Hematopoietic multipotent progenitor cell treated with erythropoietin and hydrocortisone succinate and interleukin-3 and kit ligand, for 6 days (in vitro differentiated cells): ENCODE data around the gene SLC25A38.
"Not testable (repeated sequence)": the region's sequence is repeated elsewhere in the genome, so short reads cannot be mapped to it uniquely, and the experiment has no call there.

Experiments
- DNase-seq: peaks from one replicate; pipeline ENCODE4 v3.0.0-alpha.2; 2015

Gene SLC25A38

DNA sequence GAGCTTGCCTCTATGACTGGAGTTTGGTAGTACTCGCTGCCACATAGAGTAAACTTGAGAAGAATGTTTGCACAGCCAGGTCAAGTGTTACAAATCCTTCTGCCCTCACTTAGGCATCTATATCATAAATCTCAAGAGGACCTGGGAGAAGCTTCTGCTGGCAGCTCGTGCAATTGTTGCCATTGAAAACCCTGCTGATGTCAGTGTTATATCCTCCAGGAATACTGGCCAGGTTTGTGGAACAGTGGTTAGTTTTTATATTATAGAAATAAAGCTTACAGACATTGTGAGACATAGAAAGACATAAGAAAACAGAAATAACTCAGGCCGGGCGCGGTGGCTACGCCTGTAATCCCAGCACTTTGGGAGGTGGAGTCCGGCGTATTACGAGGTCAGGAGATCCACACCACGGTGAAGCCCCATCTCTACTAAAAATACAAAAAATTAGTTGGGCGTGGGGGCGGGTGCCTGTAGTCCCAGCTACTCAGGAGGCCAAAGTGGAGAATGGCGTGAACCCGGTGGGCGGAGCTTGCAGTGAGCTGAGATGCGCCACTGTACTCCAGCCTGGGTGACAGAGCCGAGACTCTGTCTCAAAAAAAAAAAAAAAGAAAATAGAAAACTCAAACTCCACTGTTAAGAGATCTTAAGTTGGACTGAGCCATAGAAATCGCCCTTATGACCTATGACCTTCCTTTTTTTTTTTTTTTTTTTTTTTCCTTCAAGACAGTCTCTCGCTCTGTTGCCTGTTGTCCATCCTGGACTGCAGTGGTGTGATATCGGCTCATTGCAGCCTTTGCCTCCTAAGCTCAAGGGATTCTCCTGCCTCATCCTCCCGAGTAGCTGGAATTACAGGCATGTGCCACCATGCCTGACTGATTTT is 25.6 kb downstream of the SLC25A38 start:
- no peak for DNase-seq

DNA sequence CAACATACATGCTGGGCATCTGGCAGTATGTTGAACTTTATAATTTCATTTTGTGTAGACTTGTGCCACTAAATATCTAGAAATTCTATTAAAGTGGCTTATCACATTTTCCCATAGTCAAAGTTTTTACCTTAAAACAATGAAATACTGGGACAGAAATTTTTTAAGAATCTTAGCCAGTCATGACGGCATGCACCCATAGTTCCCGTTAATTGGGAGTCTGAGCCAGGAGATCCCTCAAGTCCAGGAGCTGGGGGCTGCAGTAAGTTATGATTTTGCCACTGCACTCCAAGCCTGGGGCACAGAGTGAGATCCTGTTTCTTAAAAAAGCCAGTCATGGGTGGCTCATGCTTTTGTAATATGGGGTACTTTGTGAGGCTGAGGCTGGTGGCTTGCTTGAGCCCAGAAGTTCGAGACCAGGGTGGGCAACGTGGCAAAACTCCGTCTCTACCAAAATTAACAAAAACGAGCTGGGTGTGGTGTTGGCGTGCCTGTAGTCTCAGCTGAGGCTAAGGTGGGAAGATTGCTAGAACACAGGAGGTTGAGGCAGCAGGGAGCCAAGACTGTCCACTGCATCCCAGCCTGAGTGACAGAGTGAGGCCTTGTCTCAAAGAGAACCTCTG is 26.5 kb downstream of the SLC25A38 start:
- no peak for DNase-seq

DNA sequence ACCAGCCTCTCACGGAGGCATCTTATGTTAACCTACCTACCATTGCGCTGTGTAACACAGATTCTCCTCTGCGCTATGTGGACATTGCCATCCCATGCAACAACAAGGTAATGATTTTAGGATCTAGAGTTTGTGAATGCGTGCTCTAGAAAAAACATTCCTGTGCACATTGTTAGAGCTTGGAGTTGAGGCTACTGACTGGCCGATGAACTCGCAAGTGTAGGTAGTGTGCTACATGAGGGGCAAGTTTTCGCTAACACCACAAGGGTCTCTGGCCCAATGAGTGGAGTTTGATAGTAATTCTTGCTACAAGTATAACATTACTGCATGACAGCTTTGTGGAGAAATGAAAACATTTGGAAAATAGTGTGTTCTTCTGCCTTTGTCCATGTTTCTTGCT is 27.7 kb downstream of the SLC25A38 start:
- DNase-seq = no peak

DNA sequence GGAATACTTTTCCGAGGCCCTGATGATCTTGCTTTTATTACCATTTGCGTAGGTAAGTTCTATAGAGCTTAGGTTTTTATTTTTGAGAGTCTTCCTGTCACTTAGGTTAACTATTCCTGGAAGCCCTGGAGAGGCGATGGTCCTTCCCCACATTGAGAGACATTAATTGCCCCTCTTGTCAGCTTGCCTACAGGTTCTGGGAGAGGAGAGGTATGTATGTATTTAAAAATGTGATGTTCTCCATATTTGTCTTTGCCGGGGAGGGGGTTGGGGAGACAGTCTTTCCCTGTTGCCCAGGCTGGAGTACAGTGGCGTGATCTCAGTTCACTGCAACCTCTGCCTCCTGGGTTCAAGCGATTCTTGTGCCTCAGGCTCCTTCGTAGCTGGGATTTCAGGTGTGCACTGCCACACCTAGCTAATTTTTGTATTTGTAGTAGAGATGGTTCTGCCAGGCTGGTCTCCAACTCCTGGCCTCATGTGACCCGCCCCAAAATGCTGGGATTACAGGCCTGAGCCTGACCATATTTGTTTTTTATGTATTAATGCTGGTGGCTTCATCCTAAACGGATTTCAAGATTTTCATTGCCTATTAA is 29.6 kb downstream of the SLC25A38 start:
- no peak for DNase-seq

DNA sequence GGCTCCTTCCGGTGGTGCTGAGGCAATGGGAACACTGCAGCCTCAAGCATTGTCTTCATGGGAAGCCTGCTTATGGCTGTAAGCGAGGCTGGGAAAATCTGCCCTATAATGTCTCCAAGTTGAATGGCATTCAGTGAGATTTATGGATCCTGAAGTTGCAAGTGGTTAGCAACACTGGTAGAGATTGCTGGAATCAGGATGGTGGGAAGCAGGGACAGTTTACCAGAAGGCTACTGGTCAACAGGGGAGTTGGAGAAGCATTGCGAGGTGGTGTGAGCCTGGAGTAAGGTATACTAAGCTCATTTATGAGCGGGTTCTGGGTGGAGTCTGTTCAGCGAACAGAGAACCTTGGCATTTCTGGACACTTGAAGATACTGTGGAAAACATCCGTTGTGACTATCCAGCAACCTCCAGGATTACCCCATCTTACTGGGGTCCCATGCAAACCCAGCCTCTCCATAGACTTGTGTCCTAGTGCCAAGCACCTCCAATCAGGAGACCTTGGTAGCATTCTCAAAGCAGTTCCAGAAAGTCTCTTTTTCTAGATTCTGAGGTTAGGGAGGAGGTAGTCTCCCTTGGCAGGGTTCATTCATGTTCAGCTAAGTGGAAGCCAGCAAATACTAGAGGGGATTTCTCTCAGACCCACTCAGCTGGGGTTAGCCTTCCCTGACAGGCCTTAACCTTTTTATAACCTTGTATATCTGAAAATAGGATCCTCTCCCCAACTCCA is 30.7 kb downstream of the SLC25A38 start:
- no peak for DNase-seq

DNA sequence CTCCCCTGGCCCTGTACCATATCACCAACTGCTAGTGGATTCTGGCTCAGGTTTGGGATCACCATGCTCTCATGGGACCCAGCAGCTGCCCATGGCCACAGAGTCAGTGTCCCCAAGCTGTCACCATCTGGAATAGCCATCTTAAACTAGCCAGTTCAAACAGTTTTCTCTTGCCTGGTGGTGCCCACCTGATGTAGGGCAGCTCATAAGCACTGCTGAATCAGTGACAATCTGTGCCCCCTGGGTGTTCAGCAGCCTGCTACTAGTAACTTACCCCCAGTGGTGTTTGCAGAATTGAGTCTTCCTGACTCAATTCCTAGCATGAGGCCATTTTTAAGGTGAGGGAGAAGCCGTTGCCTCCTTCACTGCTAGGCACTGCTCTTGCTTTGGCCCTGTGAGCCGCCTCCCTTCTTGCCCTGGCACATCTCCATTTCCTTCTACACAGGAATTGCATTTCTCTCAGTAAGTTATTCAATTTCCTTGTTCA is 31.3 kb downstream of the SLC25A38 start:
- peak; percentile 50 for DNase-seq

DNA sequence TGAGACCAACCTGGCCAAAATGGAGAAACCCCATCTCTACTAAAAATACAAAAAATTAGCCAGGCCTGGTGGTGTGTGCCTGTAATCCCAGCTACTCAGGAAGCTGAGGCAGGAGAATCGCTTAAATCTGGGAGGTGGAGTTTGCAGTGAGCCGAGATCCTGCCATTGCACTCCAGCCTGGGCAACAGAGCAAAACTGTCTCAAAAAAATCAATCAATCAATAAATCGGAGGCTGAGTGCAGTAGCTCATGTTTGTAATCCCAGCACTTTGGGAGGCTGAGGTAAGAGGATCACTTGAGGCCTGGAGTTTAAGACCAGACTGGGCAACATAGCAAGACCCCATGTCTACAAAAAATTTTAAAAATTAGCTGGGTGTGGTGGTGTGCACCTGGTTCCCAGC is 32.1 kb downstream of the SLC25A38 start:
- DNase-seq = not testable (repeated sequence)

DNA sequence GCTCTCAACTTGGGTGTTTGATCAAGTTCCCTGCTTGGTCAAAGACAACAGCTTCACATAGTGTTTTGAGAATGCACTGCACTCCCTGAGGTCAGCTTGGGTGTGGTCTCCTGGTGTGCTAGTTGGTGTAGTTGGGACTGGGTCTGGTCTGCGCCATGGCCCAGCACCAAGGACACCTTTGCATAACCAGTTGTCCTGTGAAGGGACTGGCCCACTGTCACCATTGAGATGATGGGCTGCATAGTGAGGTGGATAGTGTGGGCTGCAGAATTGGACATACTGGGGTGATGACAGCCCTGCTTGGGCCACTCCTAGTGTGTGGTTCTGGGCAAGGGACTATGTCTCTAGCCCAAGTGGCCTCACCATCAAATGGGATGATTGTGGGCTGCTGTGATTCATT is 32.8 kb downstream of the SLC25A38 start:
- no peak for DNase-seq

DNA sequence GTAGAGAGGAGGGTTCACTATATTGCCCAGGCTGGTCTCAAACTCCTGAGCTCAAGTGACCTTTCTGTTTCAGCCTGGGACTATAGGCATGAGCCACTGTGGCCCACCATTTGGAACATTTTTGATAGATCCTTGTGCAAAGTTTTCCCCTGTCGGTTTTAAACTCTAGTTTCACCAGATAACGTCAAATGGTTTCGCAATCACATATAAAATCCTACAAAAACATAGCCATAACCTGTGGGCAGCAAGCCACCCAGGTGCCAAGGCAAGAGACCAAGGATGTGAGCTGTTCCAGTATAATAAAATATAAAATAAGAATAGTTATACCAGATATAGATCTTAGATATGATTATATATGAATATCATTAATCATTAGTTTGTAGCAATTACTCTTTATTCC is 33.8 kb downstream of the SLC25A38 start:
- DNase-seq = not testable (repeated sequence)

DNA sequence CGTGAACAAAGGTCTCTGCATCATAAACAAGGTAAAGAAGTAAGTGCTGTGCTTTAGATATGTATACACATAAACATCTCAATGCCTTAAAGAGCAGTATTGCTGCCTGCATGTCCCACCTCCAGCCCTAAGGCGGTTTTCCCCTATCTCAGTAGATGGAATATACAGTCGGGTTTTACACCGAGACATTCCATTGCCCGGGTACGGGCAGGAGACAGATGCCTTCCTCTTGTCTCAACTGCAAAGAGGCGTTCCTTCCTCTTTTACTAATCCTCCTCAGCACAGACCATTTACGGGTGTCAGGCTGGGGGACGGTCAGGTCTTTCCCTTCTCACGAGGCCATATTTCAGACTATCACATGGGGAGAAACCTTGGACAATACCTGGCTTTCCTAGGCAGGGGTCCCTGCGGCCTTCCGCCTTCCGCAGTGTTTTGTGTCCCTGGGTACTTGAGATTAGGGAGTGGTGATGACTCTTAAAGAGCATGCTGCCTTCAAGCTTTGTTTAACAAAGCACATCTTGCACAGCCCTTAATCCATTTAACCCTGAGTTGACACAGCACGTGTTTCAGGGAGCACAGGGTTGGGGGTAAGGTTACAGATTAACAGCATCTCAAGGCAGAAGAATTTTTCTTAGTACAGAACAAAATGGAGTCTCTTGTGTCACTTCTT is 35.5 kb downstream of the SLC25A38 start:
- DNase-seq = not testable (repeated sequence)

DNA sequence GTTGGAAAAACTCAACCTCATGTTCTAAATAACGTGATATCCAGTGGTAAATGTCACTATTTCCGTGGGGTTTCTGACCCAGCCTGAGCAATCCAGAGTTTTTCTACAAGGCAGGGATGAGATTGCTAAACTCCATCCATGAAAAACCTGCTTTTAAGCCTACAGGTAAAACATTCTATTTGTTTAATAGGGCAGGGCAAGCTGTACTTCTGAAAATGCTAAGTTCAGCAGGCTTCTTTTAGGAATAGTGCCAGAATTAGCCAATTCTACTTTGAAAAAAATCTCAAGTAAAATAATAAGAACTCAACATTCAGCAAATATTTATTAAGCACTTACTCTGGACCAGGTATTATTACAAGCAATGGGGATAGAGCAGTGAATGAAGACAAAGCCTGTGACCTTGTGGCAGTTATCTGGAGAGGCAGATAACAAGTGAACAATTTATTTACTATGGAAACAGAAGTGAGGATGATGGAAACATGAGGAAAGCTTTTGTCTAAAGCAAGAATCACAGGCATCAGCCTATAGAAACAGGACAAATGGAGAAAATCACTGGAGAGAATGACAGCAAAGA is 36.7 kb downstream of the SLC25A38 start:
- no peak for DNase-seq

DNA sequence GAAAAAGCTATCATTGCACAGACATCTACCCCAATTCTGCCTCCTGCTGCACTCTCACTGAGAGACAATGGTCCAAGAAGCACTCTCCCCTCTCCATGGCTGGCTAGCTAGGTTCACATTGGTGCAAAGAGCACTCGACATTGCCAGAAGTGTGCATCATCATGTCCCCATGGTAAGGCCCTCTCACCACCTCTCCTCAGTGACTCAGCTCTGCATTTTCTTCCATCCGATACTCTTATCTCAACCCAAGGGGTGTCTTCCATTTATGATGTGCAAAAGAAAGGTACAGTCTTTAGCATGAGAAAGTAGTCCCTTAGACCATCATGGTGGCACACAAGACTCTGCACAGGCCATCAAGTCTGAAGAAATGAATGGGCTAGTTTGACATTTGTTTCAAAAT is 37.4 kb downstream of the SLC25A38 start:
- no peak for DNase-seq

DNA sequence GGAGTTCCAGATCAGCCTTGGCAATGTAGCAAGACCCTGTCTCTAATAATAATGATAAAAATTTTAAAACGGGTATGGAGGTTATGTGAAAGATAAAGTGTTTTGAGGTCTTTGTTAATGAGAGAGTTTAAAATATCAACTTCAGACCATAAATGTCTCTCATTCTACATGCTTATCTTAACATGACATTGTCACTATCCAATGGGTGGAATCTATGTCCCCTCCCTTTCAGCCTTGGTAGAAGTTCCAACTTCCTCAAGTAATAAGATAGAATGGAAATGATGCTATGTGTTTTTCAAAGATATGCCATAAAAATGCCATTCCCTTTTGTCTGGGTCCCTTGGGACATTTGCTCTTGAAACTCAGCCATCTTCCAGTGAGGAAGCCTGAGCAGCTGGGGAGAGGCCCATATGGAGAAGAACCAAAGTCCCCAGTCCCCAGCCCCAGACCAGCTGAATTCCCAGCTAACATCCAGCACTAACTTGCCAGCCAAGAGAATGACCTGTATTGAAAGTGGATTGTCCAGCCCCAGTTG is 40.3 kb downstream of the SLC25A38 start:
- peak; percentile 63 for DNase-seq

DNA sequence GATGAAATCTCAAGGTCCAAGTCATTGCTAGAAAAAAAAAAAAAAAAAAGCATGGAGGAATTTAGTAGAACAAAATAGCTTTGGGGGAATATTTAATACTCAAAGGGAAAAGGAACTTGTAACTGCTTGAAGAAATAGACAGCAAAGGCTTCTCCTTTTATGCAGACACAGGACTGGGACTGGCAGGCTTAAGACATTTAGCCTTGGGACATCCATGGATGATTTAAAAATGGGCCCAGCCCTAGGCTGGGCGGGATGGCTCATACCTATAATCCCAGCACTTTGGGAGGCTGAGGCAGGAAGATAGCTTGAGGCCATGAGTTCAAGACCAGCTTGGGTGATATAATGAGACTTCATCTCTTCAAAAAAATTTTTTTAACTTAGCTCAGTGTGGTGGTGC is 43.1 kb downstream of the SLC25A38 start:
- no peak for DNase-seq

DNA sequence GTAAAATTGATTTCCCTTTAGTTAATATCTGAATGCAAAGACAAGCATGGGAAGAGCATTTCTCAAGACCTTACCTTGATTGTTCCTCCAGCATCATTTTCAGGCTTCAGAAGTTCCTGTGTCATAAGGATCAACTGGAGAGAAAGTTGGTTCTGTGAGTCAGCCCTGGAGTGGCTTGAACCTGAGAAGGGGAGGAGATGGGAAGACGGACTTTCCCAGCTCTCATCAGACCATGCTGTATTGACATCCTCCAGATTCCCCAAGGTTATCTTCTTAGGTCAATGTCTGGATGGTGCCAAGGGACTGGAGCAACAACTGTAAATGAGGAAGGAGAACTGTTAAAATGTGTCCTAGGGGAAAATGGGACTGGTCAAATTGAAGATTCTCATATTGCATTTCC is 44.3 kb downstream of the SLC25A38 start:
- DNase-seq = no peak

DNA sequence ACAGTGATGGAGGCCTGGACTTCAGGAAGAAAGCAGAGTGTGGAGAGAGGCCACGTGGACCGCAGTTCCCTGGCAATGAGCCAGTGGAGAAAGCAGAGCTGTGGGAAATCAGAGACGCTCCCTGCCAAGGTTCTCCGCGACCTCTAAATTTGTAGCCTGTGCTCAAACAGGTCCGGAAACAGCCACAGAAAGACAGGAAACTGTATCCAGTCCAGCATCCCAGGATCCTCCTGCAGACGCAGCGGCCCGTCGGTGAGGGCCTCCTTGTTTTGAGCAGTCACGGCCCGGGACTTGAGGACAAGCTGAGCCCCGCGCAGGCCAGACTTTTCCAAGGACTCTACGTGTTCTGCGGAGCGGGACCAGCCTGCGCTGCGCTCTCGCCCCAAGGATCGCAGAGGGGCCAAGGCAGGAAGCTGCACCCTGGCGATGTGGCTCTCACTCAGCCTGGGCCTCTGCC is 45.6 kb downstream of the SLC25A38 start:
- DNase-seq = no peak

DNA sequence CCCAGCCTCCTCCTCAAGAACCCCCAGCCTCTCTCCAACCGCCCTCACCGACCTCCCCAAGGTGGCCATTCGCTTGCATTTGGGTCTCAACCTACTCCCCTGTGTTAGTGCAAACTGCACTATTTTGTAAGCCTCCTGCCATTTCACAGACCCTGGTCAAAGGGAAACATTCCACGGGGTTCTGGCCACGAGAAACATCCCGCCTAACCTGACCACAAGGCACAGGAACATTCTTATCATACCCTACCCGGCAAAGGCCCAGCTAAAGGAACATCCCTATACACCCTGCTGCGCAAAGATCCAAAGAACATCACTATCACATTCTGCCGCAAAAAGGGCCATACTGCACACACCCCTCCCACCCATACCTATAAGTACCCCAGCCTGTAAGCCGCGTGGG is 46.3 kb downstream of the SLC25A38 start:
- no peak for DNase-seq

DNA sequence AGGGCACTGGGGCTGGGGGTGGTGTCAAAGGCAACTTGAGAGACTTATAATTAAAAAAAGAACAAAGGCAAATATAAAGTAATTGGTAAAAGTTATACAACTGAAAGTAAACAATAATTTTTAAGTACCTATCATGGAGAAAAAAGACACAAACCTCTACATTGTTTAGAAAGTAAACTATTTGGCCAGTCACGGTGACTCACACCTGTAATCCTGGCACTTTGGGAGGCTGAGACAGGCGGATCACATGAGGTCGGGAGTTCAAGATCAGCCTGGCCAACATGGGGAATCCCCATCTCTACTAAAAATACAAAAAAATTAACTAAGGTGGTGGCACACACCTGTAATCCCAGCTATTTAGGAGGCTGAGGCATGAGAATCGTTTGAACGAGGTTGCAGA is 49.2 kb downstream of the SLC25A38 start:
- no peak for DNase-seq

DNA sequence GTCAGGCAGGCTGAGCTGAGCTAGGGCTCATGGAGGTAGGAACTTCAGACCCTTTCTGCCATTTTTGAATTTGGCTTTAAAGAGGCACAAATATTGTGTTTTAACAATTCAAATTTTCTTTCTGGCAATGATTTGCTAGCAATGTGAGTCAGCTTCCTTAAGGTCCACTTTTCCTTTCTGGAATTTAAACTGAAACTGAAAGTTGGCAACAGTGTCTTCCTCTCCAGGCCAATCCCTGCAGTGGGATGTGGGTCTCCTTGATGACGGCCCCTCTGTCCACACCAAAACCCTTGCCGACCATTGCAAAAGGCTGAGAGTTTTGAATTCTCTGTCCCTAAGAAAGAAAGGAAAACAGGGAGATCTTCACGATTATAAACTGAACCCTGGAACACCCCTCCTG is 50.5 kb downstream of the SLC25A38 start:
- DNase-seq = no peak

DNA sequence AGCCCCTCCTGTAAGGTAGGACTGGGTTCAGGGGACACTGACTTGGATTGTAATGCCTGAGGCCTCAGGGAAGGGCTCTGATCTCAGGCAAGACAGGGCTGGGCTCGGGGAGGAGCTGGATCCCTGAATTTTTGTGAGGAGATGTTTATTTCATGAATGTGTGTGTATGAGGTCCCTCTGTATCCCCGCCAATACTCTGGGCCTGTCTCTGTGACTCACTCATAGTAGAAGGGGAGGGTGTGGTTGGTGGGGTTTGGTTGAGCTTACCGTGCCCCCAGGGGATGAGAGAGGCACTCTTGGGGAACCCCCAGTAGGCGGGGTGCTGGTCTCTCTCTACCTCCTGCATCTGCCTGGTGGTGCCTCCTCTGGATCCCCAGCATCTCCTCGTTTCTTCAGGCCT is 51.4 kb downstream of the SLC25A38 start:
- no peak for DNase-seq

DNA sequence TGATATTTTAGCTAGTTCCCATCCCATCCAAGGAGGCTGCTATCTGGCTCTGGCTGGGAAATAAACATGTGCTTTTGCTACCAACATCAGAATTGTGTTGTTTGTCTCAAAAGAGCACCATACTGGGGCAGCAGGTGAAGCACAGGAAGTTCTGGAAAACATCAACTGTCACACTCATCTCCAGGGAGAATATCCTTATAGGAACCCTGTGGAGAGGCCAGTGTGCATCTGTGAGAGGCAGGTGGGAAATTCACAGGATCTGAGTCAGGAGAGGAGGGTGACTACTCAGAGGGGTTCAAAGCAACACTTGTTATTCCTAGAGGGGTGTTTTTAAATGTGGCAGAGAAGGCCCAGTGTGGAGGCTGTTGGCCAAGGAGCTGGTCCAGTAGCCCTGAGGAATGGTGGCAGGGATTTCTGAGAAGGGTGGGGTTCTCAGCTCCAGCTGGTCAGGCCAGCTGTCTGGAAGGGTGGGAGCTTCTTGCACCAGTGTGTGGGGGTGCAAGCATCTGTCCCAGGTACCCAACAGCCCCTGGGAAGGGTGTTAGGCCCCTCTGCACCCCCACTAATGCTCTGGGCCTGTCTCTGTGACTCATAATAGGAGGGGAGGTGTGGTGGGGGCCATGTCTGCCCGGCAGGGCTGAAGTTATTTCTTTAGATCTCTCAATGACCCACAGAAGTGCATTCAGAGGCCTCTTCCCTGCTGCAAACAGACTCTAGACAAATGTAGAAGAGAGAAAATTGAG is 52.0 kb downstream of the SLC25A38 start:
- DNase-seq = no peak
